GM19043 (cell line): Measurements from ENCODE around the gene NXPE1.
"Not testable (repeated sequence)": the region's sequence is repeated elsewhere in the genome, so short reads cannot be mapped to it uniquely, and the experiment has no call there.

Experiments used
- ATAC-seq: cut with Tn5 transposase; IDR thresholded peaks from one replicate; pipeline ENCODE4 v1.9.1; 2021; ENCODE audit warnings: low read depth; ENCODE audit not compliant: unreplicated experiment

Gene NXPE1

DNA sequence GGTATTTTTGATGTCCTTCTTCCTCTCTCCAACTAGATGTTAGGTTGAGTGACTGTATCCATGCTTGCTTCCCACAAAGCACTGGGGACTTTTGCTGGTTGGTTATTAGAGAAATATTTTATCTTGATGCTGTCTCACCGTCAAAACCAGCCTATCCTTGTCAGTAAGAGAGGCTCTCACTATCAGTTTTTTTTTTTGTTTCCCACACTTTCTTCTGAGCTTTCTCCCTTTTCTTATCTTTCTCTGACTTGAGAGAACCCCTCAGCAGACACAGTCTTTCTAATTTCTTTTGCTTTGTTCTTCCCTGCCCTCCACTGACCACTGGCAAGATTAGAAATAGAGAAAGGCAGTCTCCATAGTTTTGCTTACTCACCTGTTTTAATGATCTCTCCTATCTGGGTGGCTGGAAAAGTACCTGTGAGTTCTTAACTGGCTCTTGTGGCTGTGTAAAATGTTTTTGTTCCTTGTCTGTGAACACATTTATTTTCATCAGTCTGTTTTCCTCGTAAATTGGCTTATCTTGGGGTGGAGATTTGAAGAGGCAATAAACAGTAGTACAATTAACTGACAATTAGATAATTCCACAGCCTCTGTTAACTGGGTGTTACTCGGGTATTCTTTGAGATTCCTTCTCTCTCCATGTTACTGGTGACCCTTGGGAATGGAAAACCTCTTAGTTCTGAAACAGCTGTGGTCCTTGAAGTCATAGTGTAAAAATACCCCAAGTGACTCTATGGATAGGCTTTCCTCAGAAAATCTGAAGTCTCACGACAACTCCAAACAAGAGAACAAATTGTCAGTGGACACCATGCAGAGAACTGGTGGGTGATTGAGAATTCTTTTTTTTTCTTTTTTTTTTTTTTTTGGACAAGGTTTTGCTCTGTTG lies at the start of gene NXPE1:
Gene NXPE1, minus strand, starts transcription at position 457 of the 886 bp plus-strand sequence. CDS start 8,680 bp downstream, outside the sequence.
- no peak for ATAC-seq

DNA sequence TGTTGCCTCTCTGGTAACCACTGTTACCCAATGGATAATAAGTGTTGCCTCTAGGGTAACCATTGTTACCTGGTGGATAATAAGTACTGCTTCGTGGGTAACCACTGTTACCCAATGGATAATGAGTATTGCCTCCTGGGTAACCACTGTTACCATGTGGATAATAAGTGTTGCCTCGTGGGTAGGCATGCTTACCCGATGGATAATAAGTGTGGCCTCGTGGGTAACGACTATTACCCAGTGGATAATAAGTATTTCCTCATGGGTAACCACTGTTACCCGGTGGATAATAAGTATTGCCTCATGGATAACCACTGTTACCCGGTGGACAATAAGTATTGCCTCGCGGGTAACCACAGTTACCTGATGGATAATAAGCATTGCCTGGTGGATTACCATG lies 49.7 kb upstream of the NXPE1 start:
- ATAC-seq, result no peak

DNA sequence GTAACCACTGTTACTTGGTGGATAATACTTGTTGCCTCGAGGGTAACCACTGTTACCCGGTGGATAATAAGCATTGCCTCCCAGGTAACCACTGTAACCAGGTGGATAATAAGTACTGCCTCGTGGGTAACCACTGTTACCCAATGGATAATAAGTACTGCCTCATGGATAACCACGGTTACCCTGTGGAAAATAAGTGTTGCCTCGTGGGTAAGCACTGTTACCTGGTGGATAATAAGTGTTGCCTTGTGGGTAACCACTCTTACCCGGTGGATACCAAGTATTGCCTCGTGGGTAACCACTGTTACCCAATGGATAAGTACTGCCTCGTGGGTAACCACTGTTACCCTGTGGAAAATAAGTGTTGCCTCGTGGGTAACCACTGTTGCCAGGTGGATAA lies 48.9 kb upstream of the NXPE1 start:
- not testable (repeated sequence) for ATAC-seq

DNA sequence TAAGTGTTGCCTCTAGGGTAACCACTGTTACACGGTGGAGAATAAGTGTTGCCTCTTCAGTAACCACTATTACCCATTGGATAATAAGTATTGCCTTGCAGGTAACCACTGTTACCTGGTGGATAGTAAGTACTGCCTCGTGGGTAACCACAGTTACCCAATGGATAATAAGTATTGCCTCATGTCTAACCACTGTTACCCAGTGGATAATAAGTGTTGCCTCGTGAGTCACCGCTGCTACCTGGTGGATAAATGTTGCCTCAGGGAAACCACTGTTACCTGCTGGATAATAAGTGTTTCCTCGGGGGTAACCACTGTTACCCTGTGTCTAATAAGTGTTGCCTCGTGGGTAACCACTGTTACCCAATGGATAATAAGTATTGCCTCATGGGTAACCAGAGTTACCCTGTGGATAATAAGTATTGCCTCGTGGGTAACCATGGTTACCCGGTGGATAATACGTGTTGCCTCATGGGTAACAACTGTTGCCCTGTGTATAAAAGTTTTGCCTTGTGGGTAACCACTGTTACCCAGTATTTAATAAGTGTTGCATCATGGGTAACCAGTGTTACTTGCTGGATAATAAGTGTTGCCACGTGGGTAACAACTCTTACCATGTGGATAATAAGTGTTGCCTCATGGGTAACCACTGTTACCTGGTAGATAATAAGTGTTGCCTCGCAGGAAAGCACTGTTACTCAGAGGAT lies 48.2 kb upstream of the NXPE1 start:
- ATAC-seq, result no peak

DNA sequence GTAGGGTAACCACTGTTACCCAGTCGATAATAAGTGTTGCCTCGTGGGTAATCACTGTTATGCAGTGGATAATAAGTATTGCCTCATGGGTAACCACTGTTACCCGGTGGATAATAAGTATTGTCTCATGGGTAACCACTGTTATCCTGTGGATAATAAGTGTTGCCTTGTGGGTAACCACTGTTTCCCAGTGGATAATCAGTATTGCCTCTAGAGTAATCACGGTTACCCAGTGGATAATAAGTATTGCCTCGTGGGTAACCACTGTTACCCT lies 47.1 kb upstream of the NXPE1 start:
- ATAC-seq, result not testable (repeated sequence)

DNA sequence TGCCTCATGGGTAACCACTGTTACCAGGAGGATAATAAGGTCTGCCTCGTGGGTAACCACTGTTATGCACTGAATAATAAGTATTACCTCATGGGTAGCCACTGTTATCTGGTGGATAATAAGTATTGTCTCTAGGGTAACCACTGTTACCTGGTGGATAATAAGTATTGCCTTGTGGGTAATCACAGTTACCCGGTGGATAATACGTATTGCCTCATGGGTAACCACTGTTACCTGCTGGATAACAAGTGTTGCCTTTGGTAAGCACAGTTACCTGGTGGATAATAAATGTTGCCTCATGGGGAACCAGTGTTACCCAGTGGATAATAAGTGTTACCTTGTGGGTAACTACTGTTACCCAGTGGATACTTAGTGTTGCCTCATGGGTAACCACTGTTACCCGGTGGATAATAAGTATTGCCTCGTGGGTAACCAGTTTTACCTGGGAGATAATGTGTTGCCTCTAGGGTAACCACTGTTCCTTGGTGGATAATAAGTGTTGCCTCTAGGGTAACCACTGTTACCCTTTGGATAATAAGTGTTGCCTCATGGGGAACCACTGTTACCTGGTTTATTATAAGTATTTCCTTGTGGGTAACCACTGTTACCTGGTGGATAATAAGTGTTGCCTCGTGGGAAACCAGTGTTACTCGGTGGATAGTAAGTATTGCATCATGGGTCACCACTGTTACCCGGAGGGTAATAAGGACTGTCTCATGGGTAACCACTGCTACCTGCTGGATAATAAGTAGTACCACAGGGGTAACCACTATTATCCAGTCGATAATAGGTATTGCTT lies 46.5 kb upstream of the NXPE1 start:
- ATAC-seq, result no peak

DNA sequence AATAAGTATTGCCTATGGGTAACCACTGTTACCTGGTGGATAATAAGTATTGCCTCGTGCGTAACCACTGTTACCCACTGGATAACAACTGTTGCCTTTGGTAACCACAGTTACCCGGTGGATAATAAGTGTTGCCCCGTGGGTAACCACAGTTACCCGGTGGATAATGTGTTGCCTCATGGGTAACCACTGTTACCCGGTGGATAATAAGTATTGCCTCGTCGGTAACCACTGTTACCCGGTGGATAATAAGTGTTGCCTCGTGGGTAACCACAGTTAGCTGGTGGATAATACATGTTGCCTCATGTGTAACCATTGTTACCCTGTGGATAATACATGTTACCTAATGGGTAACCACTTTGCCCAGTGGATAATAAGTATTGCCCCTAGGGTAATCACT lies 45.7 kb upstream of the NXPE1 start:
- ATAC-seq, result no peak

DNA sequence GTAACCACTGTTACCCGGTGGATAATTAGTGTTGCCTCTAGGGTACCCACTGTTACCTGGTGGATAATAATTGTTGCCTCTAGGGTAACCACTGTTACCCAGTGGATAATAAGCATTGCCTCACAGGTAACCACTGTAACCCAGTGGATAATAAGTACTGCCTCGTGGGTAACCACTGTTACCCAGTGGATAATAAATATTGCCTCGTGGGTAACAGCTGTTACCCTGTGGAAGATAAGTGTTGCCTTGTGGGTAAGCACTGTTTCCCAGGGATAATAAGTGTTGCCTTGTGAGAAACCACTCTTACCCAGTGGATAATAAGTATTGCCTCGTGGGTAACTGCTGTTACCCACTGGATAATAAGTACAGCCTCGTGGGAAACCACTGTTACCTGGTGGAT lies 45.2 kb upstream of the NXPE1 start:
- ATAC-seq, result no peak

DNA sequence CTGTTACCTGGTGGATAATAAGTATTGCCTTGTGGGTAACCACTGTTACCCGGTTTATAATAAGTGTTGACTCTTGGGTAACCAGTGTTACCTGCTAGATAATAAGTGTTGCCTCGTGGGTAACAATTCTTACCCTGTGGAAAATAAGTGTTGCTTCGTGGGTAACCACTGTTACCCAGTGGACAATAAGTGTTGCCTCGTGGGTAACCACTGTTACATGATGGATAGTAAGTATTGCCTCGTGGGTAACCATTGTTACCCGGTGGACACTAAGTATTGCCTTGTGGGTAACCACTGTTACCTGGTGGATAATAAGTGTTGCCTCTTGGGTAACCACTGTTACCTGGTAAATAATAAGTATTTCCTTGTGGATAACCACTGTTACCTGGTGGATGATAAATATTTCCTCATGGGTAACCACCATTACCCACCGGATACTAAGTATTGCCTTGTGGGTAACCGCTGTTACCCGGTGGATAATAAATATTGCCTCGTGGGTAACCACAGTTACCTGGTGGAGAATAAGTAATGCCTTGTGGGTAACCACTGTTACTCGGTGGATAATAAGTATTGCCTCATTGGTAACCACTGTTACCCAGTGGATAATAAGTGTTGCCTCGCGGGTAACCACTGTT lies 44.6 kb upstream of the NXPE1 start:
- no peak for ATAC-seq

DNA sequence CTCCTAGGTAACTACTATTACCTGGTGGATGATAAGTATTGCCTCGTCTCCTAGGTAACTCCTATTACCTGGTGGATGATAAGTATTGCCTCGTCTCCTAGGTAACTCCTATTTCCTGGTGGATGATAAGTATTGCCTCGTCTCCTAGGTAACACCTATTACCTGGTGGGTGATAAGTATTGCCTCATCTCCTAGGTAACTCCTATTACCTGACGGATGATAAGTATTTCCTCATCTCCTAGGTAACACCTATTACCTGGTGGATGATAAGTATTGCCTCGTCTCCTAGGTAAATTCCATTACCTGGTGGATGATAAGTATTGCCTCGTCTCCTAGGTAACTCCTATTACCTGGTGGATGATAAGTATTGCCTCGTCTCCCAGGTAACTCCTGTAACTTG lies 43.5 kb upstream of the NXPE1 start:
- ATAC-seq, result not testable (repeated sequence)

DNA sequence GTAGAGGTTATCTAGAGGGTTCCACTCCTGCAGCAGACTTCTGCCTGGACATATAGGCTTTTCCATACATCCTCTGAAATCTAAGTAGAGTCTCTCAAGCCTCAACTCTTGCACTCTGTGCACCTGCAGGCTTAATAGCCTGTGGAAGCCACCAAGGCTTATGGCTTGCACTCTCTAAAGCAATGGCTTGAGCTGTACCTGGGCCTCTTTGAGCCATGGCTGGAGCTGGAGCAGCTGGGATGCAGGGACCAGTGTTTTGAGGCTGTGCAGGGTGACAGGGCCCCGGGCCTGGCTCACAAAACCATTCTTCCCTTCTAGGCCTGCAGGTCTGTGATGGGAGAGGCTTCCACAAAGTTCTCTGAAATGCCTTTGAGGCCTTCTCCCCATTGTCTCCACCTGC lies 38.8 kb upstream of the NXPE1 start:
- no peak for ATAC-seq

DNA sequence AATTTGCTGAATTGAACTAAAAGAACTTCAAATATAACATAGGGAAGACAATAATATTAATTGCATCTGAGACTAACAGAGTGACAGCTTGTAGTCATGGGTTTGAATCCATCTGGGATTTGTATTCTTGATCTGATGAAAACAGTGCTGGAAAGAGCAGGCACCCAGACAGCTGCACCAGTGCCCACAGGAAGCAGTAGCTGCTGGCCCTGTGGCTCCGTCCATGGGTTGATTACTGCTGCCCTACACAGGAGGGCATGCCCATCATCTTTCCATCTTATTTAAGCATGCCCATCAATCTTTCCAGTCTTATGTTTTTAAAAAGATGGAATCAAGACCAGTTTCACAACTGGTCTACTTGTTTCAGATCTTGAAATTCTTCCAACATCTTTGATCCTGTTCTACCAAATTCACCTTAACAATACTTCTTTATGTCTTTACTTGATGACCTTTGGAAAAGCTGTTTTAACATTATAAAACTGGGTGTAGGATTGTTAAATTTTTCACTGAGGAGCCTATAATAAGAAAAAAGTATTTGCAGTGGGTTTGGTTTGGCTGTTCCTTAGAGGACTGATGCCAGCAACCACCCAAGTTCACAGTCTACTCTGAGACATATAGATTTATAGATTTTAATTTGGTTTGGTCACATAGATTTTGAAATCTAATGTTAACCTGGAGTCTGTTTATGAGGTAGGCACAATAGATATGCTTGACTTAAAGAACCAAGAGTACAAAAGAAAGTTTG lies 36.7 kb upstream of the NXPE1 start:
- ATAC-seq, result no peak

DNA sequence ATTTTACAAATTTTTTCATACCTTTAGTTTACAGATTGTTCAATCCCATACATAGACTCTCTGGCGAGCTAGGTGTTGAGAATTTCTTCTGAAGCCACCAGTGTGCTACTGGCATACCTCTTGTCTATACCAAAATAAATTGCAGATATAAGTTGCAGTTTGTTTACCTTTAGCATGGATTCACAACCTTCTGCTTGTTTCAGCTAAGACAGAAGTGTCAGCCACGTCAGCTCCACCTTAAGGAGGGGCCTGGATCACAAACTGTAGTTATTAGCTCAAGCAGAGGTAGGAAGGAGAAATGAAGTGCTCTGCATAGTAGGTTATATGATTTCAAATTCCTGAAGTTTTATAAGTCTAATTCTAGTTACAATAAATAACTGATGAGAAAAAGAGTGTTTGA lies 35.9 kb upstream of the NXPE1 start, which contains the start of gene NXPE4:
Gene NXPE4, minus strand, starts transcription at position 216 of the 400 bp plus-strand sequence. CDS start 1,027 bp downstream, outside the sequence.
- no peak for ATAC-seq

DNA sequence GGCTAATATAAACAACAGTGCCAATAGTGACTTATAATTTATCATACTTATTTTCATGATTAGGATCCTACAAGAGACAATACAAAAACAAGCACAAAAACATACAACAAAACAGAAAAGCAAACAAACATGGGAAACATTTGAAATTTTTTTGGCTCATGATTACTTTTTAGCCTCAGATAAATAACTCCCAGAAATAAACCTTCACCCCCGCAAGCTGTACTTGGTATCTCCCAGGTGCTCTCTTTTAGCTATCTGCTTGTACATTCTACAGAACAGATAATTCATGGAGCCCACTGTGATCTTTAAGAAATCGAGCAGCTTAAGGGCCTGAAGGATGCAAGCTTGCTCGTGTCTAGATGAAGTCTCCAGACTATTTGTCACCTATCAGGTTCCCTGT lies 35.0 kb upstream of the NXPE1 start:
- no peak for ATAC-seq

DNA sequence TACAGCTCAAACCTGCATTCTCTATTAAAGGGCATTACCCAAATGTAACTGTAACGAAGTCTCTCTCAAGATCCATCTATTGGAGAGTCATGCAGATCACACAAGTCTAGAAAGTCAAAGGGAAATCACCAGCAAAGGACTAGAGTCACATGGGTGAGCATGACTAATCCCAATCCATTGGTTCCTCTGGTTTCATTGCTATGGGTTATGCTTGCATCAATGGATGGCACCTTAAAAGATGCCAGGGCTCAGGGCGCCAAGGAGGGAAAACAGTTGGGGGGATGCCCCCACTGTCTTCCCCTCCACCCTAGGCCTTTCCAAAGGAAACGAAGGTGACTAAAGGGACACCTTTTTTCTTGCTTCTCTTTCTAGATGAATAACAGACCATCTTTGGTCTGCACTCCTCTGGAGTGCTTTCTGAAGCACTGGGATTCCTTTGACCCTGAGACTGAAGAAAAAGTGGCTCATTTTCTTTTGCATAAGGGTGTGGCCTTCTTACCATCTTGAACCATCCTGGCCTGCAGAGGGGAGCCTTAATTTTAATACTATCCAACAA lies 27.8 kb upstream of the NXPE1 start:
- no peak for ATAC-seq

DNA sequence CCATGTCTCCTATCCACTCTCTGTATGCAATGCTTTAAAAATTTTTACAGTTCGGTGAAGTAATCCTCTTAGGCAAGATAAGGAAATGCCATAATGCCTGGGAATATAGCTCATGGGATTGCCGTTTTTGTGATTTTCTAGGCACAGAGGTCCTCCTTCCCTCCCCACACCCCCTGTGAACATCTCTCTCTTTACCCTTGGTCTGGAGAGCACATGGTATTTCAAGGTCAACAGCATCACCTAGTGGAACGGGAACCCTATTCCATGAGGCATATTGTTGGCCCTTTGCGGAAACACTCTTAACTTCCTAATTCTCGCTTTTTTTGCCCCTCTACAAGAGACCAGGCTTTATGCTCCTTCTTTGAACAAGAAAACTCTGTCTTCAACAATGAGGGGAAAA lies 27.1 kb upstream of the NXPE1 start:
- no peak for ATAC-seq

DNA sequence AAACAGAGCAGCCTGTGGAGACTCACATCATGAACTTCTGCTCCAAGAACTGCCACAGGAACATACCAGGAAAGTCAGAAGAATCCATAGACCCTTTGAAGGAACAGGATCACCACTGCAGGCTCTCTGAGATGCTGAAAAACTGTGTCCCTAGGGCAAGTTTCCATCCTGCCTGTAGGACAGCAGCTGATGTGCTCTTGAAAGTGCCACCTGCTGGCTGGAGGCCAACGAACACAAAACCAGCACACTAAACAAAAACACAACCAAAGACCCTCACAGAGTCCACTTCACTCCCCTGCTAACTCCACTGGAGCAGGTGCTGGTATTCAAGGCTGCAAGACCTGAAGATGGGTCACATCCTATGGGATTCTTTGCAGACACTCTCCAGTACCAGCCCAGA lies 12.0 kb upstream of the NXPE1 start:
- ATAC-seq, result no peak

DNA sequence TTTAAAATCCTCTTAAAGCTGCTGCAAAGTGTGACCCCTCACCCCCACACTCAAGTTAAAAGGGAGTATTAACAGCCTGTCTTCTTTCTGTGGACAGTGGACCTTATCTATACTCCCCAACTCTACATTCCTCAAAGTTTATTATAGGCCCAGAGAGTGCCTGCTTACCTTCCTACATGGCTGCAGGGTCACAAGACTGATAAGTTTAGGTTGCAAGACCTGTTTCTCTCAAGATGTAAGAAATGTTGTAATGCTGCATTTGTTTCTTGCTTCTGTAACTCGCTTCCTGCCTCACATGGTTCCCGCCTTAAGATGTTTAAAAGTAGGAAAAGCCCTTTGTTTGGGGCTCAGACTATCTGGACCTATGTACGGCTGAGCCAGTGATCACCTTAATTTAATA lies 10.1 kb upstream of the NXPE1 start:
- ATAC-seq, result no peak

DNA sequence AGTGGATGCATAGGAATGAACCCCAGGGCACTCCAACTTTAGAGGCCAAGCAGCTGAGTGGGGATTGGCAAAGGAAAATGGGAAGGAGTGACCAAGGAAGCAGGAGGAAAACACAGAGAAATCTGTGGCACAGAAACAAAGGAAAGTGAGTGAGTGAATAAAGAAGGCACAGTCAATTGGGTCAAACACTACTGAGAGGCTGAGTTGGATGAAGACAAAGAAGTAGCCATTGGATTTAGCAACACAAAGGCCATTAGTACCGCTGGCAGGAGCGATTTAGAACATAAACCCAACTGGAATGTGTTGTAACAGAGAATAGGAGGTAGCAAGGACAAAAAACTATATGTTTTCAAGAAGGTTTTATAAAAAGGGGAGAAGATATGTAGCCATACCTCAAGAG lies 6.6 kb upstream of the NXPE1 start:
- ATAC-seq, result no peak

DNA sequence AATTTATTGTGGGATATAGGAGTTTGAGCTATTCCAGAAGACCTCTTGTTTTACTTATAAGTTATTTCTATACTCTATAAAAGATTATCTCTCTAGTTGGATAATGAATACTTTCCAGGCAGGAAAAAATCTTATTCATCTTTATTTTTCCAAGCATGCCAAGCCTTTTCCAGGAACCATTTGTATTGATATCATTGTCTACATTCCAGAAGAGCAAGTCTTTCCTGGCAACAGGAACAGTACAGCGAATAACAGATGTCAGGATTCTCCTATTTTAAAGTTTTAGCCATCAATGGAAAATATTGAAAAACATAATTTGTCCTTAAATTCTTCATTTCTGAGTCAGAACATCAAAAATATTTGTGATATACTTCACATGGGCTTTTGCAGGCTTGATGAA lies 5.2 kb upstream of the NXPE1 start:
- no peak for ATAC-seq
